Measurements from ENCODE around the gene KRT12. TPM values are rescaled to one million over a fixed set of nuclear protein-coding genes. Genes with fewer than 3 reads are reported as not detected.

KRT12 gene
- total and polyA plus RNA-seq, 8 donors = not detected

DNA sequence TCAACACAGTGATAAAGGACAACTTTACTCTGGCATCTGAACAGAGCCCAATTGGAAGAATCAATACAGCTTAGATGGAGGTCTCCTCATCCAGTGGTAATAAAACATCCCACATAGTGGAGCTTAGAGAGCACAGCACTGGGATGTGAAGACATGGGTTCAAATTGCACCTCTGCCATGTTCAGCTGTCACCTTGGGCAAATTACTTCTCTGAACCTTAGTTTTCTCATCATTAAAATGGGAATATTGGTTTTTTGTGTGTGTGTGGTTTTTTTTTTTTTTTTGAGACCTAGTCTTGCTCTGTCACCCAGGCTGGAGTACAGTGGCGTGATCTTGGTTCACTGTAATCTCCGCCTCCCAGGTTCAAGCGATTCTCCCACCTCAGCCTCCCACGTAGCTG, 31.0 kb downstream of the KRT12 start:
- peaks cover 0 to 7% (median 0%) of the 10 kb centered on the region in 3 donors for H3K36me3 ChIP-seq
- DNase-seq (no peak), FAIRE-seq (no peak), ATAC-seq (no peak)
- H3K4me3 ChIP-seq = no peak overlapping the region
- no peak for TF ChIP-seq CTCF (IDR thresholded peaks at IDR 0.05)
- H3K4me1 ChIP-seq = no peaks in the 10 kb centered on the region
- H3K27ac ChIP-seq = no peak overlapping the region
- intact Hi-C loops (cut with DNase I) = no loop called here
- 96 to 99% methylated on average over 4 of the region's 4 CpGs for WGBS, 2 donors
- no peaks in the 10 kb centered on the region for H3K27me3 ChIP-seq
- H3K9me3 ChIP-seq = no peaks in the 10 kb centered on the region

GRCh38 chr17:40833882-40834281, 33.1 kb downstream of the KRT12 start:
- Histone ChIP-seq H3K4me1 (no peaks in the 10 kb centered on the region), H3K36me3 (peaks cover 0 to 7% (median 0%) of the 10 kb centered on the region in 3 donors), H3K4me3 (no peak overlapping the region), H3K27me3 (no peaks in the 10 kb centered on the region), H3K9me3 (no peaks in the 10 kb centered on the region), H3K27ac (no peak overlapping the region)
- intact Hi-C loops (cut with DNase I) = no loop called here
- no peak for ATAC-seq
- no peak for DNase-seq
- no peak for FAIRE-seq
- TF ChIP-seq CTCF (IDR thresholded peaks at IDR 0.05) = no peak

DNA sequence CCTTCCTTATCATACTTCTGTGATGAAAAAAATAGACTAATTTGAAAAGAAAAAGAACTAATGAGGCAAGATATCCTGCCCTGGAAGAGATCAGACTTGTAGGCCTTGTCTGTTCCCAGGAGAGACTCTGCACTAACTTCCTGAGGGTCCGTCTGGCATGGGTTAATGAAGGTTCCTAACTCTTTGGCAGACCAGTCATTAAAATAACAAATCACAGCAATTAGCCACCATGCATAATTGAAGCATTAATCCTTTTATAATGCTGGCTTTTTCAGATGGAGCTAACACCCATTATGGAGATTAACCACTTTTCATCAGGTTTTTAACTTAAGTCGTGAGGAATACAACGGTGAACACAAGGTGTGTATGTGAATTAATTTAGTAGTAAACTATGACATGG, 34.2 kb downstream of the KRT12 start:
- no peak overlapping the region for H3K4me3 ChIP-seq
- H3K27ac ChIP-seq = no peak overlapping the region
- H3K36me3 ChIP-seq = peaks cover 0 to 7% (median 0%) of the 10 kb centered on the region in 3 donors
- TF ChIP-seq CTCF (IDR thresholded peaks at IDR 0.05) = no peak
- FAIRE-seq (no peak), ATAC-seq (no peak), DNase-seq (no peak)
- H3K9me3 ChIP-seq = no peaks in the 10 kb centered on the region
- H3K27me3 ChIP-seq = no peaks in the 10 kb centered on the region
- H3K4me1 ChIP-seq = no peaks in the 10 kb centered on the region
- intact Hi-C loops (cut with DNase I) = no loop called here
- 85 to 89% methylated on average over 3 of the region's 3 CpGs for WGBS, 2 donors

DNA sequence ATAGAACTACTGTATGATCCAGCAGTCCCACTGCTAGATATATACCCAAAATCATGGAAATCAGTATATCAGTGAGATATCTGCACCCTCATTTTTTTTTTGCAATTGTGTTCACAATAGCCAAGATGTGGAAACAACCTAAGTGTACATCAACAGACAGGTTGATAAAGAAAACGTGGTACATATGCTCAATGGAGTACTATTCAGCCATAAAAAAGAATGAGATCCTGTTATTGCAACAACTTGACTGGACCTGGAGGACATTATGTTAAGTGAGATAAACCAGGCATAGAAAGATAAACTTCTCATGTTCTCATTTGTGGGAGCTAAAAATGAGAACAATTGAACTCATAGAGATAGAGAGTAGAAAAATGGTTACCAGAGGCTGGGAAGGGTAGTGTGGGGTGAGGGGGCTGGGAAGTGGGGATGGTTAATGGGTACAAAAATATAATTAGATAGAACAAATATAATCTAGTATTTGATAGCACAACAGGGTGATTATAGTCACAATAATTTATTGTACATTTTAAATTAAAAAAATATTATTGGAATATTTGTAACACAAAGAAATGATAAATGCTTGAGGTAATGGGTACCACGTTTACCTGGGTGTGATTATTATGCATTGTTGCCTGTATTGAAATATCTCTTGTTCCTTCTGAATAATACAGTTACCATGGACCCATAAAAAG, 36.8 kb downstream of the KRT12 start:
- Histone ChIP-seq H3K27ac (no peak overlapping the region), H3K4me3 (no peak overlapping the region), H3K9me3 (no peaks in the 10 kb centered on the region), H3K4me1 (no peaks in the 10 kb centered on the region), H3K27me3 (no peaks in the 10 kb centered on the region), H3K36me3 (no peaks in the 10 kb centered on the region)
- DNase-seq (no peak), FAIRE-seq (no peak), ATAC-seq (no peak)
- WGBS, 2 donors = 77 to 89% methylated on average over 2 of the region's 2 CpGs
- TF ChIP-seq CTCF (IDR thresholded peaks at IDR 0.05) = no peak
- intact Hi-C loops (cut with DNase I) = no loop called here

DNA sequence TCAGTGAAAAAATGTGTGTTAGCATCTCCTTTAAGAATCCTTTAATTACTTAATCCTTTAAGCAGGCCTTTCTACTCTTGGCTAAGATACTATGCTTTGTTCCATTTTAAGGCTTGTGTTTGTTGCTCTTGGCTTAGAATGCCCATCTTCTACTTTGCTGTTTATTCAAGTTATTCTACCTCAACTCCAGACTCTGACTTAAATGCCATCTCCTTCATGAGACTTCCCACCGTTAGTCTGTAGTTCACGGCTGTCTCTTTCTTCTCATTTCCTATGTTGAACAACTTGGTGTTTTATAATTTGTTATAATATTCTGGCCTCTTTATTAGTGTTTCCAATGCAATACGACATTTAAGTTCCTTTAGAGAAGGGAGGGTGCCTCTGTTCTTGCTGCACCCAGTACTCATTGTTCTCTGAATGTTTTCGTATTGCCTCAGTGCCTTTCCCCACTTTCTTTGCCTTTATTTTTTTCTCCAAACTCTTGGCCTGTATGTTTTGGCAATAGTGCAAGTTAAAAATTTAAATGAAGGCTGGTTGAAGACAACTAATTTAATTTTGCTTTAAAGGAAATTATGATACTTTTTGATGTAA, 38.5 kb downstream of the KRT12 start:
- intact Hi-C loops (cut with DNase I) = no loop called here
- no peak for TF ChIP-seq CTCF (IDR thresholded peaks at IDR 0.05)
- Histone ChIP-seq H3K27ac (no peak overlapping the region), H3K27me3 (no peaks in the 10 kb centered on the region), H3K36me3 (no peaks in the 10 kb centered on the region), H3K4me1 (no peaks in the 10 kb centered on the region), H3K9me3 (no peaks in the 10 kb centered on the region), H3K4me3 (no peak overlapping the region)
- DNase-seq = no peak
- no peak for ATAC-seq
- no peak for FAIRE-seq
- WGBS, 2 donors = 85 to 90% methylated on average over 4 of the region's 4 CpGs
